HepG2 (cell line): ENCODE measurements around the gene IKZF4. TPM values are rescaled to one million over a fixed set of nuclear protein-coding genes. Genes with fewer than 3 reads are reported as not detected.

Experiments used
- HOXA3 ChIP-seq: sonication (generic); formaldehyde crosslinking; IDR thresholded peaks from 2 replicates; pipeline ENCODE4 v1.5.0; 2020; ENCODE audit warnings: missing genetic modification reagents
- JUNB ChIP-seq: sonication (generic); formaldehyde crosslinking; IDR thresholded peaks from 2 replicates; pipeline ENCODE4 v1.8.0; 2022; ENCODE audit warnings: missing genetic modification reagents, mild to moderate bottlenecking, borderline replicate concordance
- MEIS1 ChIP-seq: sonication (generic); formaldehyde crosslinking; IDR thresholded peaks from 2 replicates; pipeline ENCODE4 v1.9.0; 2021; ENCODE audit warnings: mild to moderate bottlenecking, missing genetic modification reagents, moderate library complexity, borderline replicate concordance
- NFE2L2 ChIP-seq: fragments of 150-350 bp; IDR thresholded peaks from 2 replicates; pipeline ENCODE4 v1.6.1; 2014; ENCODE audit warnings: low read length
- PHF20 ChIP-seq: sonication (generic); formaldehyde crosslinking; IDR thresholded peaks from 2 replicates; pipeline ENCODE4 v1.5.0; 2020; ENCODE audit warnings: mild to moderate bottlenecking, missing genetic modification reagents
- RAD21 ChIP-seq: fragments of 450-650 bp; formaldehyde crosslinking; IDR thresholded peaks from 2 replicates; pipeline ENCODE4 v1.5.0; 2020; ENCODE audit warnings: mild to moderate bottlenecking
- TP53 ChIP-seq: sonication (generic); formaldehyde crosslinking; conservative IDR thresholded peaks from 2 replicates; pipeline ENCODE4 v1.4.0; 2020; ENCODE audit warnings: missing genetic modification reagents
- ZNF12 ChIP-seq: sonication (generic); formaldehyde crosslinking; IDR thresholded peaks from 2 replicates; pipeline ENCODE4 v1.5.0; 2020; ENCODE audit warnings: missing genetic modification reagents
- ZNF121 ChIP-seq: sonication (generic); formaldehyde crosslinking; IDR thresholded peaks from 2 replicates; pipeline ENCODE4 v1.5.0; 2020; ENCODE audit warnings: mild to moderate bottlenecking, missing genetic modification reagents
- ZNF441 ChIP-seq: sonication (generic); formaldehyde crosslinking; IDR thresholded peaks from 2 replicates; pipeline ENCODE4 v1.7.0; 2021; ENCODE audit warnings: missing genetic modification reagents, borderline replicate concordance
- ZNF451 ChIP-seq: sonication (generic); formaldehyde crosslinking; IDR thresholded peaks from 2 replicates; pipeline ENCODE4 v1.5.0; 2020; ENCODE audit warnings: mild to moderate bottlenecking, missing genetic modification reagents
- ZNF788 ChIP-seq: sonication (generic); formaldehyde crosslinking; IDR thresholded peaks from 2 replicates; pipeline ENCODE4 v1.5.0; 2020; ENCODE audit warnings: mild to moderate bottlenecking, missing genetic modification reagents, borderline replicate concordance
- polyA plus RNA-seq, 8 experiments: library from polyadenylated mRNA; depleted of rRNA in 3 of 8; stranded (reverse) in 7 of 8; unstranded in 1 of 8; fragments of >200 nt; fragmentation: Illumina TruSeq in 4 of 8; extraction: Trizol in 4 of 8; gene quantifications; 2 replicates each; pipeline versions ENCODE4 v1.2.1 to v1.2.3, GENCODE V29; 2011 to 2016; ENCODE audit warnings: low read depth in 4 of 8, missing spikeins in 1 of 8, mixed read lengths in 1 of 8; ENCODE audit not compliant: insufficient read depth in 1 of 8
- total RNA-seq, 5 experiments: library from RNA; depleted of rRNA; stranded (reverse); fragments of >200 nt; fragmentation: Illumina TruSeq; extraction: Trizol; gene quantifications; 2 replicates each; pipeline ENCODE4 v1.2.3, GENCODE V29; 2016; ENCODE audit warnings: low read depth in 1 of 5
- TF ChIP-seq, protein P1 (sequence below): IDR thresholded peaks from 2 replicates; pipeline ENCODE4 v1.6.1; 2016; ENCODE audit warnings: missing compliant biosample characterization, missing genetic modification reagents, borderline replicate concordance
- TF ChIP-seq, protein P2 (sequence below): sonication (generic); formaldehyde crosslinking; IDR thresholded peaks from 2 replicates; pipeline ENCODE4 v1.4.0; 2020; ENCODE audit warnings: mild to moderate bottlenecking, missing genetic modification reagents
- TF ChIP-seq, protein P3 (sequence below): sonication (generic); formaldehyde crosslinking; conservative IDR thresholded peaks from 2 replicates; pipeline ENCODE4 v1.4.0; 2020; ENCODE audit warnings: missing genetic modification reagents
- TF ChIP-seq, protein P4 (sequence below): sonication (generic); formaldehyde crosslinking; IDR thresholded peaks from 2 replicates; pipeline ENCODE4 v1.8.1; 2022; ENCODE audit warnings: mild to moderate bottlenecking, missing genetic modification reagents
- TF ChIP-seq, protein P5 (sequence below): sonication (generic); formaldehyde crosslinking; IDR thresholded peaks from 2 replicates; pipeline ENCODE4 v1.4.0; 2020; ENCODE audit warnings: mild to moderate bottlenecking, low read depth, missing genetic modification reagents
- TF ChIP-seq, protein P6 (sequence below): sonication (generic); formaldehyde crosslinking; IDR thresholded peaks from 2 replicates; pipeline ENCODE4 v1.9.0; 2022; ENCODE audit warnings: missing genetic modification reagents, mild to moderate bottlenecking, borderline replicate concordance

IKZF4 gene
- total and polyA plus RNA-seq, 2 of the 13 experiments (the other 11 are each of a cell fraction or from before 2014, with no cell fraction given) = 0.58 to 2.2 TPM

DNA sequence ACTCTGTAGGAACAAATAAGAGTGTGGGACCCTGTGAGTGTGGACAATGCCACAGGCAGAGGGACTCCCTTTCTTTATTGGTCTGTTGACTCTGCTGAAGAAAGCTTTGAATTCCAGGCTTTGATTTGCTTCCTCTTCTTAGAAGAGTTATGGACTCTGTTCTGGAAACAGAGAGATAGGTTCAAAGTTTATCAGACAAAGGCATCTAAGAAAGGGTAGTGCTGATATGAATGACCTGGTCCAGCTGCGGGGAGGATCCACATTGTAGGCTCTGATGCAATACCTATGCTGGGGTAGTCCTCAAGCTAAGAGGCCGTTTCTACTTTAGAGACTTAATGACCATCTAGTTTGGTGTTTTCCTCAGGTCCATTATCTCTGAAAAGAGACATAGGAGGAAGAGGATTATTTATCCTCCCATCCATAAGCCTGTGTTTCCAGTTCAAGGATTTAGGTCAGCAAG lies 10.7 kb upstream of the IKZF4 start (continued):
- TF ChIP-seq MEIS1 (CRISPR knock-in tag) (no peak), ZNF788 (CRISPR knock-in tag) (no peak), ZNF12 (CRISPR knock-in tag) (peak; percentile 25; the same call in 1 of the 2 replicates), ZNF451 (CRISPR knock-in tag) (no peak), ZNF441 (CRISPR knock-in tag) (no peak), ZNF121 (CRISPR knock-in tag) (peak; percentile 48; the same call in 1 of the 2 replicates), JUNB (CRISPR knock-in tag) (no peak), HOXA3 (CRISPR knock-in tag) (no peak), PHF20 (CRISPR knock-in tag) (no peak), NFE2L2 (no peak), RAD21 (CRISPR knock-in tag) (no peak), TP53 (CRISPR knock-in tag) (no peak)
- TF ChIP-seq, protein P1, sequence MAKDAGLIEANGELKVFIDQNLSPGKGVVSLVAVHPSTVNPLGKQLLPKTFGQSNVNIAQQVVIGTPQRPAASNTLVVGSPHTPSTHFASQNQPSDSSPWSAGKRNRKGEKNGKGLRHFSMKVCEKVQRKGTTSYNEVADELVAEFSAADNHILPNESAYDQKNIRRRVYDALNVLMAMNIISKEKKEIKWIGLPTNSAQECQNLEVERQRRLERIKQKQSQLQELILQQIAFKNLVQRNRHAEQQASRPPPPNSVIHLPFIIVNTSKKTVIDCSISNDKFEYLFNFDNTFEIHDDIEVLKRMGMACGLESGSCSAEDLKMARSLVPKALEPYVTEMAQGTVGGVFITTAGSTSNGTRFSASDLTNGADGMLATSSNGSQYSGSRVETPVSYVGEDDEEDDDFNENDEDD (CRISPR knock-in tag) = no peak
- TF ChIP-seq, protein P2, sequence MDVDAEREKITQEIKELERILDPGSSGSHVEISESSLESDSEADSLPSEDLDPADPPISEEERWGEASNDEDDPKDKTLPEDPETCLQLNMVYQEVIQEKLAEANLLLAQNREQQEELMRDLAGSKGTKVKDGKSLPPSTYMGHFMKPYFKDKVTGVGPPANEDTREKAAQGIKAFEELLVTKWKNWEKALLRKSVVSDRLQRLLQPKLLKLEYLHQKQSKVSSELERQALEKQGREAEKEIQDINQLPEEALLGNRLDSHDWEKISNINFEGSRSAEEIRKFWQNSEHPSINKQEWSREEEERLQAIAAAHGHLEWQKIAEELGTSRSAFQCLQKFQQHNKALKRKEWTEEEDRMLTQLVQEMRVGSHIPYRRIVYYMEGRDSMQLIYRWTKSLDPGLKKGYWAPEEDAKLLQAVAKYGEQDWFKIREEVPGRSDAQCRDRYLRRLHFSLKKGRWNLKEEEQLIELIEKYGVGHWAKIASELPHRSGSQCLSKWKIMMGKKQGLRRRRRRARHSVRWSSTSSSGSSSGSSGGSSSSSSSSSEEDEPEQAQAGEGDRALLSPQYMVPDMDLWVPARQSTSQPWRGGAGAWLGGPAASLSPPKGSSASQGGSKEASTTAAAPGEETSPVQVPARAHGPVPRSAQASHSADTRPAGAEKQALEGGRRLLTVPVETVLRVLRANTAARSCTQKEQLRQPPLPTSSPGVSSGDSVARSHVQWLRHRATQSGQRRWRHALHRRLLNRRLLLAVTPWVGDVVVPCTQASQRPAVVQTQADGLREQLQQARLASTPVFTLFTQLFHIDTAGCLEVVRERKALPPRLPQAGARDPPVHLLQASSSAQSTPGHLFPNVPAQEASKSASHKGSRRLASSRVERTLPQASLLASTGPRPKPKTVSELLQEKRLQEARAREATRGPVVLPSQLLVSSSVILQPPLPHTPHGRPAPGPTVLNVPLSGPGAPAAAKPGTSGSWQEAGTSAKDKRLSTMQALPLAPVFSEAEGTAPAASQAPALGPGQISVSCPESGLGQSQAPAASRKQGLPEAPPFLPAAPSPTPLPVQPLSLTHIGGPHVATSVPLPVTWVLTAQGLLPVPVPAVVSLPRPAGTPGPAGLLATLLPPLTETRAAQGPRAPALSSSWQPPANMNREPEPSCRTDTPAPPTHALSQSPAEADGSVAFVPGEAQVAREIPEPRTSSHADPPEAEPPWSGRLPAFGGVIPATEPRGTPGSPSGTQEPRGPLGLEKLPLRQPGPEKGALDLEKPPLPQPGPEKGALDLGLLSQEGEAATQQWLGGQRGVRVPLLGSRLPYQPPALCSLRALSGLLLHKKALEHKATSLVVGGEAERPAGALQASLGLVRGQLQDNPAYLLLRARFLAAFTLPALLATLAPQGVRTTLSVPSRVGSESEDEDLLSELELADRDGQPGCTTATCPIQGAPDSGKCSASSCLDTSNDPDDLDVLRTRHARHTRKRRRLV (CRISPR knock-in tag) = no peak
- TF ChIP-seq, protein P3, sequence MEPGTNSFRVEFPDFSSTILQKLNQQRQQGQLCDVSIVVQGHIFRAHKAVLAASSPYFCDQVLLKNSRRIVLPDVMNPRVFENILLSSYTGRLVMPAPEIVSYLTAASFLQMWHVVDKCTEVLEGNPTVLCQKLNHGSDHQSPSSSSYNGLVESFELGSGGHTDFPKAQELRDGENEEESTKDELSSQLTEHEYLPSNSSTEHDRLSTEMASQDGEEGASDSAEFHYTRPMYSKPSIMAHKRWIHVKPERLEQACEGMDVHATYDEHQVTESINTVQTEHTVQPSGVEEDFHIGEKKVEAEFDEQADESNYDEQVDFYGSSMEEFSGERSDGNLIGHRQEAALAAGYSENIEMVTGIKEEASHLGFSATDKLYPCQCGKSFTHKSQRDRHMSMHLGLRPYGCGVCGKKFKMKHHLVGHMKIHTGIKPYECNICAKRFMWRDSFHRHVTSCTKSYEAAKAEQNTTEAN = 0 out of 2 replicates have a peak, but pooled peaks have one; percentile 32
- TF ChIP-seq, protein P4, sequence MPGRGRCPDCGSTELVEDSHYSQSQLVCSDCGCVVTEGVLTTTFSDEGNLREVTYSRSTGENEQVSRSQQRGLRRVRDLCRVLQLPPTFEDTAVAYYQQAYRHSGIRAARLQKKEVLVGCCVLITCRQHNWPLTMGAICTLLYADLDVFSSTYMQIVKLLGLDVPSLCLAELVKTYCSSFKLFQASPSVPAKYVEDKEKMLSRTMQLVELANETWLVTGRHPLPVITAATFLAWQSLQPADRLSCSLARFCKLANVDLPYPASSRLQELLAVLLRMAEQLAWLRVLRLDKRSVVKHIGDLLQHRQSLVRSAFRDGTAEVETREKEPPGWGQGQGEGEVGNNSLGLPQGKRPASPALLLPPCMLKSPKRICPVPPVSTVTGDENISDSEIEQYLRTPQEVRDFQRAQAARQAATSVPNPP (CRISPR knock-in tag) = no peak
- TF ChIP-seq, protein P5, sequence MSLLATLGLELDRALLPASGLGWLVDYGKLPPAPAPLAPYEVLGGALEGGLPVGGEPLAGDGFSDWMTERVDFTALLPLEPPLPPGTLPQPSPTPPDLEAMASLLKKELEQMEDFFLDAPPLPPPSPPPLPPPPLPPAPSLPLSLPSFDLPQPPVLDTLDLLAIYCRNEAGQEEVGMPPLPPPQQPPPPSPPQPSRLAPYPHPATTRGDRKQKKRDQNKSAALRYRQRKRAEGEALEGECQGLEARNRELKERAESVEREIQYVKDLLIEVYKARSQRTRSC (CRISPR knock-in tag) = no peak
- TF ChIP-seq, protein P6, sequence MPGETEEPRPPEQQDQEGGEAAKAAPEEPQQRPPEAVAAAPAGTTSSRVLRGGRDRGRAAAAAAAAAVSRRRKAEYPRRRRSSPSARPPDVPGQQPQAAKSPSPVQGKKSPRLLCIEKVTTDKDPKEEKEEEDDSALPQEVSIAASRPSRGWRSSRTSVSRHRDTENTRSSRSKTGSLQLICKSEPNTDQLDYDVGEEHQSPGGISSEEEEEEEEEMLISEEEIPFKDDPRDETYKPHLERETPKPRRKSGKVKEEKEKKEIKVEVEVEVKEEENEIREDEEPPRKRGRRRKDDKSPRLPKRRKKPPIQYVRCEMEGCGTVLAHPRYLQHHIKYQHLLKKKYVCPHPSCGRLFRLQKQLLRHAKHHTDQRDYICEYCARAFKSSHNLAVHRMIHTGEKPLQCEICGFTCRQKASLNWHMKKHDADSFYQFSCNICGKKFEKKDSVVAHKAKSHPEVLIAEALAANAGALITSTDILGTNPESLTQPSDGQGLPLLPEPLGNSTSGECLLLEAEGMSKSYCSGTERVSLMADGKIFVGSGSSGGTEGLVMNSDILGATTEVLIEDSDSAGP = no peak
